Epithelial cell of esophagus (primary cell): ENCODE results near the gene POLR3C.
A peak's percentile ranks its signal among the peaks of the same experiment; 100 is the strongest.
"Not testable (repeated sequence)": the region's sequence is repeated elsewhere in the genome, so short reads cannot be mapped to it uniquely, and the experiment has no call there.

ENCODE experiments used
- DNase-seq: peaks from one replicate; pipeline ENCODE4 v3.0.0; 2010; ENCODE audit warnings: low read depth
- H3K4me3 ChIP-seq: 2 replicates; pipeline ENCODE4 v1.5.1; 2011; ENCODE audit warnings: mild to moderate bottlenecking, low read length, control low read depth
- CTCF ChIP-seq: IDR thresholded peaks from 2 replicates; pipeline ENCODE4 v1.5.1; 2011; ENCODE audit warnings: low read depth, mild to moderate bottlenecking, low read length, control low read depth, inconsistent platforms; ENCODE audit not compliant: insufficient read depth; ENCODE audit errors: missing control alignments

POLR3C gene

DNA sequence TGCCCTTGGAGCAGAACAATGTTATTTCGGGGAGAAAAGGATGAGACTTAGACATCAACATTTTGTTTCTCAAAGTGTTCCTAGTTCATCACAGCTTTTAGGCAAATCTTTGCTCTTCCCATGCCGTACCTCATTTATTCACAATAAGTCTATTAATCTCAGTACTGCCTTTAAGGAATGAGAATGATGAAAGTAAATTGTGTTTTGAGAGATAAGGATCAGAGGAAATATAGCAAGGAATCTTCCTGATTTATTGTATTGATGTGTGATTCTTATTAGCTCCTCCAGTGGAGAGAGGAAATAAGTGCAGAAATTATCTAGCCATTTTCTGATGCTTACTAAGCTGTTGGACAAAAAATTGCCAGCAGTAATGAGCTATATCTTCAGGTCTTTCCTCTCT lies 2.0 kb downstream of the POLR3C start:
- no peak for DNase-seq
- H3K4me3 ChIP-seq: no peak overlapping the region
- no peak for TF ChIP-seq CTCF

DNA sequence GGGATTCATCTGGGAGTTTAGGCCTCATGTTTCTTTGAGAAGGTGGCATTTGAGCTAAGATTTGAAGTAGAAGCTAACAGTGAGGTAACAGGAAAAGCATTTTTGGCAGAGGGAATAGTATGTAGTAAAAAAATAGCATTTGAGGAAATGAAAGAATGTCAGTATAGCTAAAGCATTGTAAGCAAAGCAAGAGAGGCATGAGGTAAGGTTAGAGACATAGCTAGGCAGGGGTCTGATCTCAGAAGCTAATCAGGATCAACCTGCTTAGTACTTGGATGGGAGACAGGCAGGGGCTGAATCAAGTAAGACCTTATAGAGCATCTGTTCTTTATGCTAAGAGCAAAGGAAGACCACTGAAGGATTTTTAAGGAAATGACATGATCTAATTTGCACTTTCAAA lies 4.0 kb downstream of the POLR3C start:
- DNase-seq: no peak
- H3K4me3 ChIP-seq: no peak overlapping the region
- TF ChIP-seq CTCF: no peak

GRCh38 chr1:145828367-145829026 lies 4.5 kb downstream of the POLR3C start:
- DNase-seq: no peak
- no peak overlapping the region for H3K4me3 ChIP-seq
- TF ChIP-seq CTCF: no peak

- not testable (repeated sequence) for H3K4me3 ChIP-seq, DNase-seq
These were observed 6.8 kb downstream of the POLR3C start for GRCh38 chr1:145830810-145831209.

DNA sequence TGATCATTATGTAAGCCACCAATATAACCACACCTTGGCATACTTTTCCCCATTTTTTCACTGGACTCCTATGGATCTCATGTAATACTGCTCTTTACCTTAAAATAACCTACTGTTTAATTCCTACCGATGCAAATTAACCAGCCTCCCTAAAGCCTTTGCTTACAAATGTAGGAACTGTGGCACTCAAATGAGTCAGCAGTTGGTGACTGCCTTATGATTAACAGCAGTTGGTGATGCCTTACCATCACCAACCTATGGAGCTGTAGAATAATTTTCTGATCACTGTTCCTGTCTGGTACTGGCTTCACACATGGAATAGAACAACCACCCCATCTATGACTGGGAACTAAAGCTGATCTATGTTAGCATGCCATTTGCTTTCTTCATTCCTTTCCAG lies 13.7 kb downstream of the POLR3C start:
- peak; percentile 34 for DNase-seq
- no peak overlapping the region for H3K4me3 ChIP-seq
- TF ChIP-seq CTCF: no peak

DNA sequence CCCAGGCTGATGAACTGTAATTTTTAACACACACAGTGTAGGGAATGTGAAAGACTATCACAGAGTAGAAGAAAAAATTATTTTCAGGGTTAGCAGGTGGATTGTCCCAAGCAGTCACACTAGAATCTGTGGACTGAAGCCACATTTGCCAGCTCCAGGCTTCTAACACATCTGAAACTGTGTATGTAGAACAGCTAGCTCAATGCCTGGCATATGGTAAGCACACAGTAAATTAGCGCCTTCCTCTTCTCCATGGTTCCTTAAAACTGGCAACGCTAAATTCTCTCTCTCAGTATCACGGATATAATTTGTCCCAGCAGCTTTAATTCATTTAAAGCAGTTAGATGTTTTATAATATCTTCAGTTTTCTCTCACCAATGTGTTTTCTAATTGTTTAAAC lies 19.0 kb downstream of the POLR3C start:
- H3K4me3 ChIP-seq: no peak overlapping the region
- DNase-seq: no peak
- no peak for TF ChIP-seq CTCF

DNA sequence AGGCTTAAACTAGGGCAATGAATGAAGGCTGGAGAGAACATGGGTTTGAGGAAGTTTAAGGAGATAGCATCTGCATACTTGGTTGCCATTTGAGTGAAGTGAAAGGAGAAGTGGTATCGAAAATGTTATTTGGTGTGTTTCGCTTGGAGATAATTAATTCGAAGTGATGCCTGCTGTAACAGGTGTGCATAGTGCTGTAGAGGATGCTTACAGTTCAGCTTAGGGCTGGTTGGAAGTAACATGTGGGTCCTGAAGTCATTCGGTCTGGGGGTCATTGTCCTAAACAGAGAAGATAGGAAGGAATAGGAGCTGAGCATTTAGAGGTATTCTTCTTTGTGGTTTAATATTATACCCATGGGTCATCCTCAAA lies 21.1 kb downstream of the POLR3C start:
- no peak for TF ChIP-seq CTCF
- peak; percentile 4 for DNase-seq

More for the DNA sequence above, 21.1 kb downstream of the POLR3C start:
- H3K4me3 ChIP-seq: peak overlapping the region; percentile 57
